Measurements from ENCODE around the gene FERMT3.

FERMT3 gene

GRCh38 chr11:64186492-64187165, 19.9 kb upstream of the FERMT3 start:
- DNase-seq: peak; percentile 58

DNA sequence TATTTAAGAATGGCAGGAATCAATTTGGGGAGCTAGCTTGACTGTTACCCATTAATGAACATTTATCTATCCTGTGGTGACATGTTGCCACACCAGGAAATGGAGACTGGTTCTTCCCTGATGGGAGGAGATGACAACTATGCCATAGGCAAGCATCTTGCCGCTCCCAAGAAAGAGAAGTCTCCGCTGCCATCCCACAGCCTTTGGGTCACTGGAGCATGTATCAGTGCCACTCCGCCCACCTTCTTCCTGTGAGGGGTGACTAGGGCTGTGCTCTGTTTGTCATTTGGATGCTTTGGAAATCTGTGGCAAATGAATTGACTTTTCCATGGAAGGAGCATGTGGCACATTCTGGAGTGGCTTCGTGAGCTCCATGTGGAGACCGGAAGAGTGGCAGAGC, 14.1 kb upstream of the FERMT3 start:
- DNase-seq: no peak

- no peak for DNase-seq
Measured at GRCh38 chr11:64196626-64197025, 9.9 kb upstream of the FERMT3 start.

DNA sequence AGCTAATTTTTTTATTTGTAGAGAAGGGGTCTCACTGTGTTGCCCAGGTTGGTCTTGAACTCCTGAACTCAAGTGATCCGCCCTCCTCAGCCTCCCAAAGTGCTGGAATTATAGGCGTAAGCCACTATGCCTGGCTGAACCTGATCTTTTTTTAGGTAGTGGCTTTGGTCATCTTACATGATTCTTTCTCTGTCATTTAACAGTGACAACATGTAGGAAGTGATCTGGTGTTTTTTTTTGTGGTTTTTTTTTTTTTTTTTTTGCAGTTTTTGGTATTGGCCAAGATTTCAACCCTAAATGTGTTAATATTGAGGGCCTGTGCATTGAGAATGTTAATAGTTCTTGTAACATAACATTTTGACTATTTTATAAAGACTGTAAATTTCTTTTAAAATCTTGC, 8.0 kb upstream of the FERMT3 start:
- DNase-seq: no peak

GRCh38 chr11:64201543-64201942, 5.0 kb upstream of the FERMT3 start:
- no peak for DNase-seq

DNA sequence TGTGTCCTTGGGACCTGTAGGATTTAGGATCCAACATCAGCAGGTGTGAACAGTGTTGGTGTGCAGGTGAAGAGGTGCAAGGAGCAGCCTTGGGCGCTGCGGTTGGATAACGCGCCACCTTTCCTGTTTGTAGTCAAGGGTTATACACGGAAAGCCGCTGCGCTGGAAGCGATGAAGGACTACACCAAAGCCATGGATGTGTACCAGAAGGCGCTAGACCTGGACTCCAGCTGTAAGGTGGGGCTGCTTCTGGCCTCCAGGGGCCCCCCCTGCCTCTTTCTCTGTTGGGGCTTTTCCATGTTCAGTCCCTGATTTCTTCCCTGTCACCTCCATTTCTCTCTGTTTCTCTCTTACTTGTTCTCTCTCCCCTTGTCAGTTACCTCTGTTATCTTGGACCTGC, 3.5 kb upstream of the FERMT3 start:
- DNase-seq: no peak

DNA sequence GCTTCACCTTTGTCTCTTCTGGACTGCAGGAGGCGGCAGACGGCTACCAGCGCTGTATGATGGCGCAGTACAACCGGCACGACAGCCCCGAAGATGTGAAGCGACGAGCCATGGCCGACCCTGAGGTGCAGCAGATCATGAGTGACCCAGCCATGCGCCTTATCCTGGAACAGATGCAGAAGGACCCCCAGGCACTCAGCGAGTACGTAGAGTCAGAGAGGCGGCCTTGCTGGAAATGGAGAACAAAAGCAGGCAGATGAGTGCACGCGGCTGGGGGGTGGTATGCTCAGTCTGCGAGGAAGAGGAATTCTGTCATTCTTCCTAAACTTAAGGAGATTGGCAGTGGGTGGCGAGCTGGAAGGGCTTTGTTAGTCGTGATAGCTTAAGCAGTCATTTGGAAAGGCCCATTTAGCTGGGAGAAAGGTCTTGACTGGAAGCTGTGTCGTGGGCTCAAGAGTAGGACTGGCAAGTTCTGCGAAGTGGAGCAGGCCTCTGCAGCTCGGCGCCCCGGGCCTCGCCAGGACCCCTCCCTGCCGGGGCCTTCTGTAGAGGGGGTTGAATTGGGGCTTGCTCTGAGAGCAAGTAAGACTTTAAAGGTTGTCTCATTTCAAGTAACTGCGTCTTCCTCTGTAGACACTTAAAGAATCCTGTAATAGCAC, 3.0 kb upstream of the FERMT3 start:
- no peak for DNase-seq

GRCh38 chr11:64204080-64204440, 2.5 kb upstream of the FERMT3 start:
- no peak for DNase-seq

DNA sequence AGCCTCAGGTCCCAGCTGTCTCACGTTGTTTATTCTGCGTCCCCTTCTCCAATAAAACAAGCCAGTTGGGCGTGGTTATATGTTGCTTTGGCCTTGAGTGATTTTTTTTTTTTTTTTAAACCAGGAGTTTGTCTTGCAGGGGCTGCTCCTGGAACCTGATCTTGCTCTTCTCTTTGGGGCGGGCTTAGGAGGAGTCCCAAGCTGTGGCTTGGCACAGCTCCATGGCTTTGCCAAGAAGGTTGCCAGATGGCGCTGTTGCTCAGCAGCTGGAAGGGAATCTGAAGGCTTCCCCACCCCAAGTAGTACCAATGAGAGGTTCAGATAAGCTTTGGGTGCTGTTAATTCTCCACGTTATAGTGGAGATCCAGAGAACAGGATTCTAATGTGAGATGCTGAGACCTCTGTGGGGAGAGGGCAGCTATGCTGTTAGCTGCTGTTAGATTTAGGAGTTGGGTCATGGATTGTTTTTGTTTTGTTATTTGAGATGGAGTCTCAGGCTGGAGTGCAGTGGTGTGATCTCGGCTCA, 2.0 kb upstream of the FERMT3 start:
- peak; percentile 95 for DNase-seq

- DNase-seq: no peak
Measured at GRCh38 chr11:64207256-64208085, 950 bp downstream of the FERMT3 start.

GRCh38 chr11:64208086-64208795, 1.7 kb downstream of the FERMT3 start:
- no peak for DNase-seq

- DNase-seq: no peak
Measured at GRCh38 chr11:64208796-64209562, 2.5 kb downstream of the FERMT3 start.

GRCh38 chr11:64209563-64209843, 3.0 kb downstream of the FERMT3 start:
- no peak for DNase-seq

GRCh38 chr11:64210301-64211020, 3.9 kb downstream of the FERMT3 start:
- DNase-seq: no peak

GRCh38 chr11:64211181-64211872, 4.8 kb downstream of the FERMT3 start:
- DNase-seq: no peak

GRCh38 chr11:64216879-64217278, 10.4 kb downstream of the FERMT3 start:
- DNase-seq: no peak

GRCh38 chr11:64218628-64219353, 12.3 kb downstream of the FERMT3 start:
- DNase-seq: no peak

DNA sequence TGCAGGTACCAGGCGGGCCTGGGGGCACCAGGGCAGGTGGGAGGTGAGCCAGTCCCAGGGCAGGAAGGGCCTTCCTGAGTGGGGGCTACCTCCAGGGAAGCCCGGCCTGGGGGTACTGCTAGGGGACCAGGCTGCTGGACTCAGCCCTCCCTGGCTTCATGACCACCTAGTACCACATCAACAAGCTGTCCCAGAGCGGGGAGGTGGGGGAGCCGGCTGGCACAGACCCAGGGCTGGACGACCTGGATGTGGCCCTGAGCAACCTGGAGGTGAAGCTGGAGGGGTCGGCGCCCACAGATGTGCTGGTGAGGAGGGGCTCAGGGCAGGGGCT, 12.8 kb downstream of the FERMT3 start:
- no peak for DNase-seq

GRCh38 chr11:64219755-64220154, 13.2 kb downstream of the FERMT3 start:
- no peak for DNase-seq

GRCh38 chr11:64220271-64220670, 13.8 kb downstream of the FERMT3 start:
- no peak for DNase-seq

- DNase-seq: no peak
Measured at GRCh38 chr11:64220798-64221197, 14.3 kb downstream of the FERMT3 start.

Data from NCI-H69 (cell line).